HG03378 (cell line): ENCODE data around the gene STMN3.
"Not testable (repeated sequence)": the region's sequence is repeated elsewhere in the genome, so short reads cannot be mapped to it uniquely, and the experiment has no call there.

Experiments used
- ATAC-seq: cut with Tn5 transposase; IDR thresholded peaks from one replicate; pipeline ENCODE4 v1.9.1; 2021; ENCODE audit warnings: mild to moderate bottlenecking, moderate library complexity; ENCODE audit not compliant: unreplicated experiment

Gene STMN3

GRCh38 chr20:63639093-63639975 lies 13.9 kb downstream of the STMN3 start:
- ATAC-seq: no peak

GRCh38 chr20:63636752-63637628 lies 16.2 kb downstream of the STMN3 start:
- ATAC-seq: no peak

- peak; percentile 56 for ATAC-seq
These were observed 17.6 kb downstream of the STMN3 start for GRCh38 chr20:63635431-63636141.

- no peak for ATAC-seq
These were observed 19.5 kb downstream of the STMN3 start for GRCh38 chr20:63633732-63634131.

- not testable (repeated sequence) for ATAC-seq
These were observed 21.8 kb downstream of the STMN3 start for GRCh38 chr20:63631426-63631825.

GRCh38 chr20:63630956-63631355 lies 22.3 kb downstream of the STMN3 start:
- ATAC-seq: not testable (repeated sequence)

- no peak for ATAC-seq
These were observed 24.8 kb downstream of the STMN3 start for GRCh38 chr20:63628246-63628975.

- no peak for ATAC-seq
These were observed 25.4 kb downstream of the STMN3 start for GRCh38 chr20:63627751-63628245.

GRCh38 chr20:63627129-63627750 lies 26.0 kb downstream of the STMN3 start:
- ATAC-seq: peak; percentile 56

- no peak for ATAC-seq
These were observed 26.6 kb downstream of the STMN3 start, which contains the start of gene GMEB2 for GRCh38 chr20:63626424-63627128. TSS of gene GMEB2 (minus strand) at chr20:63627101. CDS start at chr20:63619397, 7,704 bp downstream.

- ATAC-seq: no peak
These were observed 27.3 kb downstream of the STMN3 start for GRCh38 chr20:63625771-63626423.

- no peak for ATAC-seq
These were observed 28.7 kb downstream of the STMN3 start for GRCh38 chr20:63624486-63624885.

- ATAC-seq: no peak
These were observed 30.5 kb downstream of the STMN3 start for GRCh38 chr20:63622732-63623131.

- ATAC-seq: no peak
These were observed 31.1 kb downstream of the STMN3 start for GRCh38 chr20:63622096-63622495.

- ATAC-seq: no peak
These were observed 32.2 kb downstream of the STMN3 start for GRCh38 chr20:63620991-63621390.

GRCh38 chr20:63619505-63619904 lies 33.7 kb downstream of the STMN3 start:
- no peak for ATAC-seq

GRCh38 chr20:63619086-63619485 lies 34.1 kb downstream of the STMN3 start:
- no peak for ATAC-seq

- ATAC-seq: no peak
These were observed 34.8 kb downstream of the STMN3 start for GRCh38 chr20:63618291-63618980.
